ENCODE data around the gene LCK. TPM values are rescaled to one million over a fixed set of nuclear protein-coding genes. Genes with fewer than 3 reads are reported as not detected.

LCK gene
- 1 to 10 TPM in 3 of 8 experiments, under 1 TPM in 1, not detected in 4; 0.63 to 1.4 (median 1.2) TPM for total RNA-seq

GRCh38 chr1:32250893-32251716 lies at the start of gene LCK:
TSS of gene LCK (plus strand) at chr1:32251265. CDS start at chr1:32274330, 23,065 bp downstream.
- ATAC-seq (replicated peaks in 6 of 8): peak in 2 of 8 experiments; percentile 3 to 4
- peak within 1 kb of the TSS; percentile 42 to 68 for H3K27ac ChIP-seq
- in situ Hi-C loops (cut with MboI; ENCODE audit: low pct_unique_long_range_greater_than_20kb in 2 of 9, low sequenced_read_pairs in 9 of 9, unreplicated experiment in 9 of 9): no loop called here
- H3K4me1 ChIP-seq (replicated peaks in 1 of 2): peaks cover 23 to 27% of the 10 kb centered on the region in 2 donors
- 0 to 100% (median 88%) methylated on average over 1 to 19 of the region's 25 CpGs; no CpG with 5 or more reads in 3 of the 10 experiments for WGBS, 10 experiments
- no peak within 1 kb of the TSS for H3K4me3 ChIP-seq

GRCh38 chr1:32204943-32205361 lies 46.1 kb upstream of the LCK start:
- ATAC-seq (replicated peaks in 6 of 8): peak in 4 of 8 experiments; percentile 0
- peak overlapping the region; percentile 46 to 61 (median 52) for H3K4me3 ChIP-seq
- in situ Hi-C loops (cut with MboI; ENCODE audit: low pct_unique_long_range_greater_than_20kb in 2 of 9, low sequenced_read_pairs in 9 of 9, unreplicated experiment in 9 of 9): no loop called here
- H3K4me1 ChIP-seq (replicated peaks in 1 of 2): peaks cover 17 to 21% of the 10 kb centered on the region in 2 donors
- WGBS, 10 experiments: 7 to 80% (median 50%) methylated on average over 3 to 20 of the region's 26 CpGs; no CpG with 5 or more reads in 5 of the 10 experiments
- peak overlapping the region; percentile 2 to 37 for H3K27ac ChIP-seq

- ATAC-seq (replicated peaks in 6 of 8): peak; percentile 57 to 75 (median 72)
- H3K4me3 ChIP-seq: peak within 1 kb of the TSS; percentile 46 to 61 (median 52)
- H3K4me1 ChIP-seq (replicated peaks in 1 of 2): peaks cover 16 to 21% of the 10 kb centered on the region in 2 donors
- peak within 1 kb of the TSS; percentile 28 to 37 for H3K27ac ChIP-seq
- WGBS, 10 experiments: 0 to 12% (median 2%) methylated on average over 4 to 18 of the region's 77 CpGs; no CpG with 5 or more reads in 6 of the 10 experiments
- in situ Hi-C loops (cut with MboI; ENCODE audit: low pct_unique_long_range_greater_than_20kb in 2 of 9, low sequenced_read_pairs in 9 of 9, unreplicated experiment in 9 of 9): no loop called here
Observed at GRCh38 chr1:32205401-32206370, 45.4 kb upstream of the LCK start, which contains the start of gene IQCC. TSS of gene IQCC (plus strand) at chr1:32205671. CDS start at chr1:32205682, 11 bp downstream.

DNA sequence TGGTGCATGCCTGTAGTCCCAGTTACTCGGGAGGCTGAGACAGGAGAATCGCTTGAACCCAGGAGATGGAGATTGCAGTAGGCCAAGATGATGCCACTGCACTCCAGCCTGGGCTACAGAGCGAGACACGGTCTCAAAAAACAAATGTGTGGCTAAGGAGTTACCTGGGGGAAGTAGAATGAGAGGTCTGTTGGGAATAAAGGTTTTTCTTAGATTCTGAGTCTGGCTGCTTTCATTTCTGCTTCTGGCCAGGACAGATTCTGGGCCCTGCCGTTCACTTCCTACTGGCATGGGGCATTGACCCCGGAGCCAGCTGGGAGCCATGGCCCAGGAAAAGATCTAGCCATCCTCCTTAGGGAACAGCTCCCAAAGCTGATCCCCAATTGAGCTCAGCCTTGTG lies 42.6 kb upstream of the LCK start:
- Histone ChIP-seq H3K4me3 (no peak overlapping the region), H3K27ac (no peak overlapping the region), H3K4me1 (replicated peaks in 1 of 2) (peaks cover 5 to 12% of the 10 kb centered on the region in 2 donors)
- 67 to 100% (median 92%) methylated on average over 1 to 6 of the region's 6 CpGs; no CpG with 5 or more reads in 3 of the 10 experiments for WGBS, 10 experiments
- ATAC-seq (replicated peaks in 6 of 8): no peak
- in situ Hi-C loops (cut with MboI; ENCODE audit: low pct_unique_long_range_greater_than_20kb in 2 of 9, low sequenced_read_pairs in 9 of 9, unreplicated experiment in 9 of 9): no loop called here

DNA sequence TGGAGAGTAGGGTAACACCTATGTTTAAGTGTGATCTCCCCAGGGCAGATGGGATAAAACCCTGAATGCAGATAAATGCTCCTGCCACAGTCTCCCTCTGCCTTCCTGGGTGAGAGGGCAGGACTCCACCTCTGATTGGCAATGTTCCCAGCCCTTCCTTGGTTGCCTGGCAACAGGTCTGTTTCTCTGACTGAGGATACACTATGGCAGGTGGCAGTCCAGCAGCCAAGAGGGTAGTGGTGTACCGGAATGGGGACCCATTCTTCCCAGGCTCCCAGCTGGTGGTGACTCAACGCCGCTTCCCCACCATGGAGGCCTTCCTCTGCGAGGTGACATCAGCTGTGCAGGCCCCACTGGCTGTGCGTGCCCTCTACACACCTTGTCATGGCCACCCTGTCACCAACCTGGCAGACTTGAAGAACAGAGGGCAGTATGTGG lies 42.2 kb upstream of the LCK start, which contains the start of gene DCDC2B:
TSS of gene DCDC2B (plus strand) at position 199 of the 438 bp plus-strand sequence. CDS start at position 204, 5 bp downstream.
- peak in 6 of 8 experiments; percentile 1 to 23 (median 10) for ATAC-seq (replicated peaks in 6 of 8)
- Histone ChIP-seq H3K4me1 (replicated peaks in 1 of 2) (peaks cover 5 to 12% of the 10 kb centered on the region in 2 donors), H3K4me3 (no peak within 1 kb of the TSS), H3K27ac (no peak within 1 kb of the TSS)
- WGBS, 10 experiments: 58 to 90% (median 79%) methylated on average over 3 to 5 of the region's 5 CpGs; no CpG with 5 or more reads in 4 of the 10 experiments
- in situ Hi-C loops (cut with MboI; ENCODE audit: low pct_unique_long_range_greater_than_20kb in 2 of 9, low sequenced_read_pairs in 9 of 9, unreplicated experiment in 9 of 9): no loop called here

GRCh38 chr1:32215629-32216480 lies 35.2 kb upstream of the LCK start:
- H3K4me1 ChIP-seq (replicated peaks in 1 of 2): peaks cover 3% of the 10 kb centered on the region in 2 donors
- H3K27ac ChIP-seq: peak overlapping the region in 1 of 2 donors; percentile 32
- peak; percentile 66 to 91 (median 82) for ATAC-seq (replicated peaks in 6 of 8)
- H3K4me3 ChIP-seq: no peak overlapping the region
- in situ Hi-C loops (cut with MboI; ENCODE audit: low pct_unique_long_range_greater_than_20kb in 2 of 9, low sequenced_read_pairs in 9 of 9, unreplicated experiment in 9 of 9): no loop called here
- WGBS, 10 experiments: 63 to 100% (median 91%) methylated on average over 1 to 9 of the region's 10 CpGs; no CpG with 5 or more reads in 1 of the 10 experiments

DNA sequence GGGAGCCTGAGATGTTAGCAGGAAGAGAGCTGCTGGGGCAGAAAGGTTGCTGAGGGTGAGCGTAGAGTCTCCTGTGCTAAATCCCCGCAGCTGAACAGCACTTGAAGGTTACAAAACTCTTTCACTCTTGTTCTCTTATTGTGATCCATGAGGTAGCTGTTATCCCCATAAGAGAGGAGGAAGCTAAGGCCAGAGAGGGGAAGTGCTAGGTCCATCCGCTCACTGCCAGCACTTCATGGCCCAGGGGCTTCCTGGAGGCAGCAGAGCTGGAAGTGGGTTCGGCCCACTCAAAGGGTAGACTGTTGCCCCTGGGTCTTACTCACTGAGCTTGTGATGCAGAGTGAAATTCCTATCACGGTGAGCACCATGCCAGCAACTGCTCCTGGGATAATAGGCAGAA lies 34.5 kb upstream of the LCK start:
- Histone ChIP-seq H3K4me3 (no peak overlapping the region), H3K4me1 (replicated peaks in 1 of 2) (peaks cover 8 to 9% of the 10 kb centered on the region in 2 donors), H3K27ac (no peak overlapping the region)
- WGBS, 10 experiments: 88 to 100% (median 100%) methylated on average over 1 to 4 of the region's 5 CpGs; no CpG with 5 or more reads in 3 of the 10 experiments
- in situ Hi-C loops (cut with MboI; ENCODE audit: low pct_unique_long_range_greater_than_20kb in 2 of 9, low sequenced_read_pairs in 9 of 9, unreplicated experiment in 9 of 9): no loop called here
- ATAC-seq (replicated peaks in 6 of 8): no peak

DNA sequence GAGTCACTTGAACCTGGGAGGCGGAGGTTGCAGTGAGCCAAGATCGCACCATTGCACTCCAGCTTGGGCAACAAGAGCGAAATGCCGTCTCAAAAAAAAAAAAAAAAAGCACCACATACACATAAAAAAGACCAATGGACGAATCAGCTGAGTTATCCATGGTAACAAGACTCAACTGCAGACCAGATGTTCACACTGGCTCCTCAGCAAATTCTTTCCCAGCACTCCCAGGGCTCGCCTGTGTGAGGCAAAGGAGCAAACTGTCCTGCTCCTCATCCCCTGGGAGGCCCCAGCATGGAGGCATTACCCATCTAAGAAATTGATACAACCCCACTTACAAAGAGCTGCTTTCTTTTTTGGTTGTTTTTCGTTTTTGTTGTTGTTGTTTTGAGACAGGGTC lies 32.0 kb upstream of the LCK start:
- Histone ChIP-seq H3K4me3 (no peak overlapping the region), H3K4me1 (replicated peaks in 1 of 2) (peaks cover 16 to 18% of the 10 kb centered on the region in 2 donors), H3K27ac (no peak overlapping the region)
- 39 to 100% (median 80%) methylated on average over 1 to 6 of the region's 7 CpGs; no CpG with 5 or more reads in 3 of the 10 experiments for WGBS, 10 experiments
- in situ Hi-C loops (cut with MboI; ENCODE audit: low pct_unique_long_range_greater_than_20kb in 2 of 9, low sequenced_read_pairs in 9 of 9, unreplicated experiment in 9 of 9): no loop called here
- peak in 1 of 8 experiments; percentile 6 for ATAC-seq (replicated peaks in 6 of 8)

DNA sequence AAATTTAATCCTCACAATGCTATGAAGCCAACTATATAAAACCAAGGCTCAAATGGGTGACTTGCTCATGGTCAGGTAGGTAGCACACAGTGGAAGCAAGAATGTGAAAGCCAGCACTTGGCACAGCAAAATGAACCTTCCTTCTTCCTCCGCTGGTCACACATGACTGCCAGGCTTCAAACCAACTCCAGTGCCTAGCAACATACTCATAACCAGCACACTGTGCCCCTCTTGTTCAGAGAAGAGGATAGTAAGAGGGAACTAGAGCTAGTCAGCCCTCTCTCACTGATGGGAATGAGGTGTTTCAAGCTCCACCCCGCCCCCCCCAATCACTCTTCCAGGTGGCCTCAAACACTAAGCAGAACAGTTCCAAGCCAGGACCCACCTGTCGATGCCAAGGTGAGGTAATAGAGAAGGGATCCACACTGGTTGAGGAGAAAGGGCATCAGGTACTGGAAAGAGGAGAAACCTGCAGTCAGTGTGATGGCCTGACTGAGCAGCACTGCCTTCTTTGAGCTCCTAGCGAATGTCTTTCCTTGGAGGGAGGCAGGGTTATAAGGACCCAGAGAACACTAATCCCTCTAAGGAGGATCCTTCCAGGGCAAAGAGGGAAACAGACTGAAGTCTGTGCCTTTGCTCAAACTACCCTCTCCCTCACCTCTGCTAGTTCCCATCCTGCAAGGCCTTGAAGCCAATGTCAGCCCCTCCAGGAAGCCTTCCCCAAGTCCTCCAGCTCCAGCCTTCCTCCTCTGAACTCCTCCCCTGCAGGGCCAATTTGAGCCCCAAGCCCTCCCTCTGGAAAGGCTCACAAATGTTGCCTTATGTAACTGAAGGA lies 30.1 kb upstream of the LCK start:
- Histone ChIP-seq H3K4me3 (peak overlapping the region; percentile 57 to 95 (median 93)), H3K27ac (peak overlapping the region in 1 of 2 donors; percentile 92), H3K4me1 (replicated peaks in 1 of 2) (peaks cover 16 to 18% of the 10 kb centered on the region in 2 donors)
- in situ Hi-C loops (cut with MboI; ENCODE audit: low pct_unique_long_range_greater_than_20kb in 2 of 9, low sequenced_read_pairs in 9 of 9, unreplicated experiment in 9 of 9): no loop called here
- ATAC-seq (replicated peaks in 6 of 8): no peak
- WGBS, 10 experiments: 80 to 100% (median 88%) methylated on average over 1 to 3 of the region's 4 CpGs; no CpG with 5 or more reads in 4 of the 10 experiments

DNA sequence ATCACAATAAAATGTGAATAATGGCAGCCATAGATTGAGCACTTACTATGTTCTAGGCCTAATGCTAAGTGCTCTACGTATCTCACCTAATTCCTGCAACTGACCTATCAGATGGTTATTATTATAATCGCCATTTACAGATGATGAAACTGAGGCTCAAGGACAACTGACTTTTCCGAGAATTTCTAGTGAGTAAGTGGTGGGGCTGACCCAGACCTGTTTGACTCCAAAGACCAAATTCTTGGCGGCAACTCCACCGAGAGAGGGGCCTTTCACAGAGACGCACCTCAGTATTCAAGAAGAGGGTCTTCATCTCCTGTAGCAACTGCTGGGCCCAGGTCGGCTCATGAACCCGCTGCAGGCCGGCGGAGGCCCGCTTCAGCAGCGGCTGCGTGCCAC lies 29.5 kb upstream of the LCK start:
- H3K4me1 ChIP-seq (replicated peaks in 1 of 2): peaks cover 16 to 18% of the 10 kb centered on the region in 2 donors
- H3K4me3 ChIP-seq: peak overlapping the region; percentile 57 to 95 (median 93)
- in situ Hi-C loops (cut with MboI; ENCODE audit: low pct_unique_long_range_greater_than_20kb in 2 of 9, low sequenced_read_pairs in 9 of 9, unreplicated experiment in 9 of 9): no loop called here
- H3K27ac ChIP-seq: peak overlapping the region; percentile 80 to 92
- WGBS, 10 experiments: 0 to 20% (median 8%) methylated on average over 1 to 13 of the region's 13 CpGs; no CpG with 5 or more reads in 4 of the 10 experiments
- peak in 1 of 8 experiments; percentile 1 for ATAC-seq (replicated peaks in 6 of 8)

Measured in motor neuron (in vitro differentiated cells).